Uterus (tissue), 2 donors: ENCODE measurements around the gene APPL2.

Experiments used
- POLR2A ChIP-seq, 2 donors: fragments of 450-650 bp; IDR thresholded peaks; one replicate each; pipeline ENCODE4 v1.6.1; 2016; ENCODE audit warnings: antibody characterized with exemption in 2 of 2, mild to moderate bottlenecking in 1 of 2, moderate library complexity in 1 of 2
- TF ChIP-seq, protein P1 (sequence below), 4 experiments: fragments of 200-600 bp in 2 of 4; fragments of 450-650 bp in 2 of 4; sonication (generic) in 2 of 4; IDR thresholded peaks; one replicate each; pipeline ENCODE4 v1.5.1; 2016 to 2019; ENCODE audit warnings: antibody characterized with exemption in 4 of 4, mild to moderate bottlenecking in 2 of 4, moderate library complexity in 1 of 4

GRCh38 chr12:105158876-105159275, 77.1 kb downstream of the APPL2 start:
- TF ChIP-seq, protein P1, sequence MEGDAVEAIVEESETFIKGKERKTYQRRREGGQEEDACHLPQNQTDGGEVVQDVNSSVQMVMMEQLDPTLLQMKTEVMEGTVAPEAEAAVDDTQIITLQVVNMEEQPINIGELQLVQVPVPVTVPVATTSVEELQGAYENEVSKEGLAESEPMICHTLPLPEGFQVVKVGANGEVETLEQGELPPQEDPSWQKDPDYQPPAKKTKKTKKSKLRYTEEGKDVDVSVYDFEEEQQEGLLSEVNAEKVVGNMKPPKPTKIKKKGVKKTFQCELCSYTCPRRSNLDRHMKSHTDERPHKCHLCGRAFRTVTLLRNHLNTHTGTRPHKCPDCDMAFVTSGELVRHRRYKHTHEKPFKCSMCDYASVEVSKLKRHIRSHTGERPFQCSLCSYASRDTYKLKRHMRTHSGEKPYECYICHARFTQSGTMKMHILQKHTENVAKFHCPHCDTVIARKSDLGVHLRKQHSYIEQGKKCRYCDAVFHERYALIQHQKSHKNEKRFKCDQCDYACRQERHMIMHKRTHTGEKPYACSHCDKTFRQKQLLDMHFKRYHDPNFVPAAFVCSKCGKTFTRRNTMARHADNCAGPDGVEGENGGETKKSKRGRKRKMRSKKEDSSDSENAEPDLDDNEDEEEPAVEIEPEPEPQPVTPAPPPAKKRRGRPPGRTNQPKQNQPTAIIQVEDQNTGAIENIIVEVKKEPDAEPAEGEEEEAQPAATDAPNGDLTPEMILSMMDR (IDR thresholded peaks at IDR 0.05), result no peak
- no peak for TF ChIP-seq POLR2A (IDR thresholded peaks at IDR 0.05)
